ENCODE measurements around the gene DYNLRB1.

DNA sequence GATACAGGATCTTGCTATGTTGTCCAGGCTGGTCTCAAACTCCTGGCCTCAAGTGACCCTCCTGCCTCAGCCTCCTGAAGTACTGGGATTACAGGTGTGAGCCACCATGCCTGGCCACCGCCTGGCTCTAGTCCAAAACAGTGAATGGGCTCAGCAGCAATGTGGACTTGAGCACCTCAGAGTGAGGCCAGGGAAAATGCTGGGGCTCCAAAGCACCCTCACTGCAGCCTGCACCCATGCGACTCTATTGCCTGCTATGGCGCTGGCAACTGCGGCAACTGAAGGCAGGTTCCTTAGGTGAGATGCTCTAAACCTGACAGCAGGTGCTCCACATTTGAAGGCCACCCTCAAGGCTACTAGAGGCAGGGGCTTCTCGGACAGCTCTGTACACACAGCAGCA is 68.8 kb downstream of the DYNLRB1 start:
- TF ChIP-seq CTCF (IDR thresholded peaks at IDR 0.05; ENCODE audit: low read depth, low read length, poor library complexity, severe bottlenecking) (no peak), EZH2phosphoT487 (IDR thresholded peaks at IDR 0.05; ENCODE audit: borderline replicate concordance, low read length) (no peak)
